Tibial artery (tissue), 4 donors: ENCODE data around the gene LRRC71.

Source experiments
- DNase-seq, 2 donors: peaks; one replicate each; pipeline ENCODE4 v3.0.0-alpha.2; 2019
- H3K27ac ChIP-seq, 2 donors: fragments of 200-600 bp; sonication (generic) in 1 of 2; 1 replicate in 1 of 2; 2 replicates in 1 of 2; pipeline ENCODE4 v1.5.1; 2018 to 2019; ENCODE audit warnings: mild to moderate bottlenecking in 1 of 2
- H3K27me3 ChIP-seq, 2 donors: fragments of 200-600 bp; sonication (generic) in 1 of 2; one replicate each; pipeline versions ENCODE4 v1.5.1 to v1.6.0; 2016 to 2019
- H3K36me3 ChIP-seq, 3 donors: fragments of 200-600 bp; sonication (generic) in 2 of 3; one replicate each; pipeline ENCODE4 v1.5.1; 2016 to 2019; ENCODE audit warnings: mild to moderate bottlenecking in 2 of 3
- H3K4me1 ChIP-seq, 4 donors: fragments of 200-600 bp; sonication (generic) in 2 of 4; 1 replicate in 3 of 4; 2 replicates in 1 of 4; pipeline ENCODE4 v1.5.1; 2016 to 2019
- H3K4me3 ChIP-seq, 2 donors: fragments of 200-600 bp; sonication (generic) in 1 of 2; 1 replicate in 1 of 2; 2 replicates in 1 of 2; pipeline ENCODE4 v1.5.1; 2018 to 2019; ENCODE audit warnings: mild to moderate bottlenecking in 2 of 2
- H3K9me3 ChIP-seq, 3 donors: fragments of 200-600 bp; sonication (generic) in 1 of 3; one replicate each; pipeline ENCODE4 v1.5.1; 2016 to 2019
- intact Hi-C: fragments of 100-400 bp; cut with DNase I; formaldehyde crosslinking; loops from one replicate; pipeline ENCODE4 v1.15.0; 2023; ENCODE audit warnings: low total_unique reads
- TF ChIP-seq, protein P1 (sequence below), 2 experiments: fragments of 200-600 bp in 1 of 2; fragments of 450-650 bp in 1 of 2; IDR thresholded peaks; one replicate each; pipeline ENCODE4 v1.5.1; 2017 to 2019; ENCODE audit warnings: antibody characterized with exemption in 2 of 2, mild to moderate bottlenecking in 1 of 2, moderate library complexity in 1 of 2

LRRC71 gene

DNA sequence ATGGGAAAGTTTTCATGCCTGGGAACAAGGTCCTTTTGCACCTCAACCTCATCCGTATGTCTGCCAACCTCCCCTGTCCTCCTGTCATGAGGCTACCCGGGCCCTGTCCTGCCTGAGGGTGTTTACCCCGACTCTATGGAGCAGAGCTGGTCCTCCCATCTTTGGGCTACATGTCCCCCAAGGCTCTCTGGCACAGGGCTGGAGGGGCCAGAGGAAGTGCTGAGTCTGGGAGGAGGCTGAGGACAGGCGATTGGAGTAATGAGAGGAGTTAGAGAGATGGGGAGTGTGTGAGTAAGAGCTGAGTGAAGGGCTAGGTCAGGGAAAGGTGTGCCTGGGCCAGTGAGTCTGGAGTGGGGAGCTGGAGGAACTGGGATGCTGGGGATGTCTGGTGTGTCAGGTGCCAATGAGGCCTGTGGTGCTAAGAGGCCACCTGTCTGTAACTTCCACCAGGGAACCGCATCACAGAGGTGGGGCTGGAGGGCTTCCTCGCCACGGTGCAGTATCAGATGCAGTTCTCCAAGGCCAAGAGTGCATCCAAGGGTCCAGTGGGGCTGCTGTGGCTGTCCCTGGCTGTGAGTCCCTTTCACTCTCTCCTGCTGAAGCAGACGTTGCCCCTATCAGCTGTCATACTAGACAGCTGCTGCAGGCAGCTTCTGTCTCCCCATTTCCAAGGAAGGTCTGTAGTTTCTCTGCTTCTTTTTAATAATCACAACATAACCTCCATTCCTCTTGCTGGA is 11.7 kb downstream of the LRRC71 start:
- TF ChIP-seq, protein P1, sequence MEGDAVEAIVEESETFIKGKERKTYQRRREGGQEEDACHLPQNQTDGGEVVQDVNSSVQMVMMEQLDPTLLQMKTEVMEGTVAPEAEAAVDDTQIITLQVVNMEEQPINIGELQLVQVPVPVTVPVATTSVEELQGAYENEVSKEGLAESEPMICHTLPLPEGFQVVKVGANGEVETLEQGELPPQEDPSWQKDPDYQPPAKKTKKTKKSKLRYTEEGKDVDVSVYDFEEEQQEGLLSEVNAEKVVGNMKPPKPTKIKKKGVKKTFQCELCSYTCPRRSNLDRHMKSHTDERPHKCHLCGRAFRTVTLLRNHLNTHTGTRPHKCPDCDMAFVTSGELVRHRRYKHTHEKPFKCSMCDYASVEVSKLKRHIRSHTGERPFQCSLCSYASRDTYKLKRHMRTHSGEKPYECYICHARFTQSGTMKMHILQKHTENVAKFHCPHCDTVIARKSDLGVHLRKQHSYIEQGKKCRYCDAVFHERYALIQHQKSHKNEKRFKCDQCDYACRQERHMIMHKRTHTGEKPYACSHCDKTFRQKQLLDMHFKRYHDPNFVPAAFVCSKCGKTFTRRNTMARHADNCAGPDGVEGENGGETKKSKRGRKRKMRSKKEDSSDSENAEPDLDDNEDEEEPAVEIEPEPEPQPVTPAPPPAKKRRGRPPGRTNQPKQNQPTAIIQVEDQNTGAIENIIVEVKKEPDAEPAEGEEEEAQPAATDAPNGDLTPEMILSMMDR (IDR thresholded peaks at IDR 0.05), result no peak
- Histone ChIP-seq H3K27me3 (peaks cover 0 to 22% of the 10 kb centered on the region in 2 donors), H3K9me3 (no peaks in the 10 kb centered on the region), H3K4me3 (peak overlapping the region in 1 of 2 donors; percentile 4), H3K36me3 (peaks cover 0 to 23% (median 6%) of the 10 kb centered on the region in 3 donors), H3K27ac (no peak overlapping the region), H3K4me1 (peaks cover 0 to 14% (median 9%) of the 10 kb centered on the region in 4 donors)
- intact Hi-C loops, result no loop called here
- no peak for DNase-seq

DNA sequence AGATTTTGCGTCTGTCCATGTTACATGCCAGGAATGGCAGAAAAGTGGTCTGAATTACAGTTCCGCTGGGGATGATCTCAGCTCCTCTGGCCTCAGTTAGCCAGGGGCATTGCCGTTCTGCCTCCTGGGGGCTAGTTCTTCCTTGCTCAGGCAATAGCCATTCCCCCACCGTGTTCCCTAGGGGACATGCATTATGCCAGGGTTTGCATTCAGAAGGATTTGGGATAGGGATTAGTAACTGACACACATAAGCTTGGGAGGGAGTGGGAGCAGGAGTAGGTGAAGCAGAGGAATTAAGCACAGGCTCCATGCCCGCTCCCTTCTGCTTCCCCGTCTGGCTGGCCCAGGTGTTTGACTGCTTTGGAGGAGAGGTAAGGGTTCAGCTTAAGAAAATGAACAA is 12.7 kb downstream of the LRRC71 start:
- no peak overlapping the region for H3K4me3 ChIP-seq
- H3K4me1 ChIP-seq, result peaks cover 0 to 6% (median 2%) of the 10 kb centered on the region in 4 donors
- DNase-seq, result no peak
- H3K36me3 ChIP-seq, result peaks cover 0 to 33% (median 11%) of the 10 kb centered on the region in 3 donors
- H3K27me3 ChIP-seq, result peaks cover 0 to 12% of the 10 kb centered on the region in 2 donors
- no peaks in the 10 kb centered on the region for H3K9me3 ChIP-seq
- TF ChIP-seq, protein P1 (IDR thresholded peaks at IDR 0.05), result no peak
- intact Hi-C loops, result no loop called here
- no peak overlapping the region for H3K27ac ChIP-seq

DNA sequence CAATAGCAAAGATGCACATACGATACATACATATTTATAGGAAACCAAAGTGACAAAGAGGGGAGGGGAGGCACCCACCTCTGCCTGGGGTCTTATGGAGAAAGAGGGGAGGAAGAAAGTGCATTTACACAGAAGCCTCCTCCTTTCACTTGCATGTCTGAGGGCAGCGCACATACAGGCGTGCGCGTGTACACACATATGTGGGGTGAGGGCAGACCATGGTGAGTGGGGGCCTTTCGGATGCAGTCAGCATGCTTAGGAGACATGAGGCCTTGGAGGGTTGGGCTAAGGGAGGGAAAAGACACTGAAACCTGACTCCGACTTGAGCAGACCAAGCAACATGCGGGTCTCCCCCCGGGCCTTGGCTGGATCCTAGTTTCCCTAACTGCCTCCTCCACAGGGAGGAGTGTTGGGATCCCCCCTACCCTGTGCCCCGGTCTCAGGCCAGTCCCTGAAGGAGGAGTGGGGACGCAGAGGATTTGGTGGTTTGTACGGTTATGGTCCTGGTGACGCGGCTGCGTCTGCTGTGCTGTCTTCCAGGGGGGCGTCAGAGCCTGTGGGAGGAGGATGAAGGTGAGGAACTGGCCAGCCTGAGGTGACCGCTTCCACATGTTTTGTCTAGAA is 15.2 kb downstream of the LRRC71 start:
- Histone ChIP-seq H3K4me3 (no peak overlapping the region), H3K27ac (no peak overlapping the region), H3K27me3 (no peaks in the 10 kb centered on the region), H3K36me3 (peaks cover 18 to 58% (median 36%) of the 10 kb centered on the region in 3 donors), H3K4me1 (peaks cover 0 to 6% (median 2%) of the 10 kb centered on the region in 4 donors), H3K9me3 (no peaks in the 10 kb centered on the region)
- TF ChIP-seq, protein P1 (IDR thresholded peaks at IDR 0.05), result no peak
- DNase-seq, result no peak
- intact Hi-C loops, result no loop called here

DNA sequence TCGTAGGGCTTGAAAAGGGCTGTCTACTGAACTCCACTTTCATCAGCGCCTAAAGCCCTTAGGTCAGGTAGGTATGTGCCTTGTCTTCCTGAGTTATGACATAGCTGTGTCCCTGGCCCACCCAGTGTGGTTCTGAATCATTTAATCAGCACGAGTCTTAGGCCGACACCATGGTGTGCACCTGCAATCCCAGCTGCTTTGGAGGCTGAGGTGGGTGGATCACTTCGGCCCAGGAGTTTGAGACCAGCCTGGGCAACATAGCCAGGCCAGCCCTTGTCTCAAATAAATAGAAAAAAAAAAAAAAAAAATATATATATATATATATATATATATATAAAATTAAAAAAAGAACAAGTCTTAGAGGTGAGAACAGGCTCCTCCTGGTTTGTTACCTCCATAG is 15.8 kb downstream of the LRRC71 start:
- Histone ChIP-seq H3K36me3 (peaks cover 20 to 64% (median 42%) of the 10 kb centered on the region in 3 donors), H3K4me1 (peaks cover 0 to 6% (median 2%) of the 10 kb centered on the region in 4 donors), H3K27ac (no peak overlapping the region), H3K9me3 (no peaks in the 10 kb centered on the region), H3K27me3 (no peaks in the 10 kb centered on the region), H3K4me3 (no peak overlapping the region)
- DNase-seq, result no peak
- intact Hi-C loops, result no loop called here
- TF ChIP-seq, protein P1 (IDR thresholded peaks at IDR 0.05), result no peak

DNA sequence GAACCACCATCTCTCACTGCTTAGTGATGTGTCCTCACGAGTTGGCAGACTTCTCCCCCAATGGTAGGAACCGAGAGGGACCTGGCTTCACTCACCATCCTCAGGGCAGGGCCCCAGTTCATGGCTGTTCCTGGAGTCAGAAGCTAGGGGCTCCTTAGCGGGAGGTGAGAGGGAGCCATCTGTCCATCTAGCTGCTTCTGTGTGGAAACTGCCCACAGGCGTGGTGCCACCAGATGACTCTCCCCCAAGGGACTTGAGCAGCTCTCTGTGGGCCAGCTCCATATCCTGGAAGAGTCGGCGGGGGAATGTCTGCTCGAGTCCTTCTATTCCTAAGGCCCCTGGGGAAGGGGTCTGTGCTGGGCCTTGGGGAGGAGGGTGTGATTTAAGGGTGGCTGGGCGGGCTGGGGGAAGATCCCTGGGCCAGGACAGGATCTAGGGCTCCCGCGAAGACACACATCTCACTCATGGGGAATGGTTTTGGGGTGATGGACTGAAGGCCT is 16.3 kb downstream of the LRRC71 start:
- Histone ChIP-seq H3K27ac (no peak overlapping the region), H3K9me3 (no peaks in the 10 kb centered on the region), H3K36me3 (peaks cover 26 to 69% (median 47%) of the 10 kb centered on the region in 3 donors), H3K4me3 (no peak overlapping the region), H3K4me1 (peaks cover 0 to 5% (median 0%) of the 10 kb centered on the region in 4 donors), H3K27me3 (no peaks in the 10 kb centered on the region)
- TF ChIP-seq, protein P1 (IDR thresholded peaks at IDR 0.05), result no peak
- no peak for DNase-seq
- intact Hi-C loops, result no loop called here
